Body of pancreas (tissue), 4 donors: Measurements from ENCODE around the gene ITGAV. TPM values are rescaled to one million over a fixed set of nuclear protein-coding genes. Genes with fewer than 3 reads are reported as not detected.

Experiments used
- ATAC-seq: fragments of 150-250 bp; one replicate; pipeline ENCODE4 v1.9.1; 2016
- DNase-seq, 4 donors: peaks; one replicate each; pipeline ENCODE4 v3.0.0-alpha.2; 2019
- H3K27ac ChIP-seq, 4 donors: fragments of 200-600 bp; sonication (generic); 1 replicate in 3 of 4; 2 replicates in 1 of 4; pipeline versions ENCODE4 v1.5.1 to v1.6.1; 2016 to 2019; ENCODE audit warnings: mild to moderate bottlenecking in 1 of 4, mixed read lengths in 1 of 4, moderate library complexity in 1 of 4
- H3K27me3 ChIP-seq, 2 donors: fragments of 200-600 bp; sonication (generic); one replicate each; pipeline ENCODE4 v1.6.0; 2016; ENCODE audit warnings: mild to moderate bottlenecking in 1 of 2
- H3K36me3 ChIP-seq, 2 donors: fragments of 200-600 bp; sonication (generic); replicated peaks in 1 of 2; 2 replicates each; pipeline ENCODE4 v1.5.1; 2016; ENCODE audit warnings: low read depth in 2 of 2; ENCODE audit not compliant: insufficient read depth in 1 of 2
- H3K4me1 ChIP-seq: fragments of 200-600 bp; sonication (generic); one replicate; pipeline ENCODE4 v1.6.0; 2016
- H3K4me3 ChIP-seq, 2 donors: fragments of 200-600 bp; sonication (generic); 1 replicate in 1 of 2; 2 replicates in 1 of 2; pipeline ENCODE4 v1.5.1; 2016 to 2019
- H3K9me3 ChIP-seq, 3 donors: fragments of 200-600 bp; sonication (generic); 1 replicate in 2 of 3; 2 replicates in 1 of 3; pipeline ENCODE4 v1.5.1; 2016
- CTCF ChIP-seq, 7 experiments: fragments of 450-650 bp in 4 of 7; fragments of 200-600 bp in 3 of 7; sonication (generic) in 3 of 7; IDR thresholded peaks; one replicate each; pipeline ENCODE4 v1.5.1; 2016 to 2019; ENCODE audit warnings: antibody characterized with exemption in 7 of 7
- POLR2A ChIP-seq, 3 donors: fragments of 450-650 bp; IDR thresholded peaks; one replicate each; pipeline ENCODE4 v1.6.1; 2016; ENCODE audit warnings: antibody characterized with exemption in 3 of 3, mild to moderate bottlenecking in 2 of 3
- WGBS, 2 donors: methylation state at CpG; one replicate each; pipeline ENCODE4 v1.1.5; 2017; 5-methylcytosine and 5-hydroxymethylcytosine counted together
- intact Hi-C: fragments of 100-400 bp; cut with DNase I; formaldehyde crosslinking; loops from one replicate; pipeline ENCODE4 v1.15.1; 2023
- total RNA-seq, 2 donors: library from RNA; depleted of rRNA; stranded (reverse); fragments of >200 nt; gene quantifications; one replicate each; pipeline ENCODE4 v1.1.0, GENCODE V29; 2016

The ITGAV gene
- total RNA-seq, 2 donors from 2014 or later = 48.0 to 72.8 TPM

GRCh38 chr2:186659383-186659782, 69.5 kb downstream of the ITGAV start:
- H3K4me1 ChIP-seq = no peaks in the 10 kb centered on the region
- TF ChIP-seq POLR2A (IDR thresholded peaks at IDR 0.05) = no peak
- no peak for TF ChIP-seq CTCF (IDR thresholded peaks at IDR 0.05)
- no peak overlapping the region for H3K27ac ChIP-seq
- H3K9me3 ChIP-seq = no peaks in the 10 kb centered on the region
- no peak for ATAC-seq
- intact Hi-C loops = no loop called here
- no peaks in the 10 kb centered on the region for H3K27me3 ChIP-seq
- H3K36me3 ChIP-seq = peaks cover 0 to 19% of the 10 kb centered on the region in 2 donors
- no peak for DNase-seq
- no peak overlapping the region for H3K4me3 ChIP-seq

DNA sequence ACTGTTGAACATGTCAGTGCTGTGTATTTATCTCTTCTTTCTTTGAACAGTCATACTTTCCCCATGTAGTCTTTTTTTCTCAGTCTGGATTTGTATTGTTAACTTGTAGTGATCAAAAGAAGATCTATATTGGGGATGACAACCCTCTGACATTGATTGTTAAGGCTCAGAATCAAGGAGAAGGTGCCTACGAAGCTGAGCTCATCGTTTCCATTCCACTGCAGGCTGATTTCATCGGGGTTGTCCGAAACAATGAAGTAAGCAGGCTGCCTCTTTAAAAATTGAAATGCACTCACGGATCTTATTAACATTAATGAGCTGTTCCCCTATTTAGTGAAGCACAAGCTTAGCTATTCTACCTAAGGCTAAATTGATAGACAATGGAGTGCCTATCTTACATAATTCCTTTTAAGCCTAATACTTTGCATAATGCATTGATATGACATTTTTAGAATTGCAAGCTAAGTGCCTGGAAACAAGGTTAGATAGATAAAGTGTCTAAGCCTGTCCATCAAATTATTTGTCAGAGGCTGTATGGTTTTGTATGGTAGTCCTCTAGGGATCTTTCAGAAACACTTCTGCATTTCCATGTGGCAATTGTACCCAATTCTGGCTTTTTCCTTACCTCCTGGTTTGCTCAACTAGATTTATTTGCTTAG, 74.7 kb downstream of the ITGAV start:
- intact Hi-C loops = no loop called here
- 96 to 98% methylated on average over 5 of the region's 5 CpGs for WGBS, 2 donors
- DNase-seq = no peak
- TF ChIP-seq POLR2A (IDR thresholded peaks at IDR 0.05) = no peak
- TF ChIP-seq CTCF (IDR thresholded peaks at IDR 0.05) = no peak
- no peaks in the 10 kb centered on the region for H3K27me3 ChIP-seq
- H3K36me3 ChIP-seq = peaks cover 0 to 33% of the 10 kb centered on the region in 2 donors
- H3K9me3 ChIP-seq = no peaks in the 10 kb centered on the region
- H3K4me1 ChIP-seq = no peaks in the 10 kb centered on the region
- no peak overlapping the region for H3K4me3 ChIP-seq
- no peak overlapping the region for H3K27ac ChIP-seq
- no peak for ATAC-seq

DNA sequence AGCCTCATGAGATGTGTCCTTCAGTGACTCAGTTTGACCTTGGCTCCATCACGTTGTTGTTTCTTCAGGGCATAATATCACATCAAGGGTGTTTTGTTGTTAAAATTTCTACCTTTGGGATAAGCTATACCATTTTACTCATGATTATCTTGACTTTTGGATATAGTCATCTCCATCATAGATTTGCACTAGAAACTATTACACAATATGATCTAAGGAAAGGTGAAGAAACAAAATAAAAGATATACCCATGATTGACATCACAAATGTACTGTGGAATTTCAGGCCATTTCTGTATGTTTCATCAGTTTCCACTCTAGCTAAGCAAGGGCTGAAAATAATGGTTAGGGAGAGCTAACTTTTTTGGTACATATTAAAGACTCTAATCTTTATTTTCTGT, 79.3 kb downstream of the ITGAV start:
- DNase-seq = no peak
- no peaks in the 10 kb centered on the region for H3K9me3 ChIP-seq

GRCh38 chr2:186670831-186671230, 81.0 kb downstream of the ITGAV start:
- no peaks in the 10 kb centered on the region for H3K9me3 ChIP-seq
- TF ChIP-seq POLR2A (IDR thresholded peaks at IDR 0.05) (no peak), CTCF (IDR thresholded peaks at IDR 0.05) (no peak)
- ATAC-seq (no peak), DNase-seq (no peak)
- H3K27me3 ChIP-seq = no peaks in the 10 kb centered on the region
- H3K4me3 ChIP-seq = no peak overlapping the region
- intact Hi-C loops = no loop called here
- WGBS, 2 donors = 85 to 100% methylated on average over 2 of the region's 2 CpGs
- H3K36me3 ChIP-seq = peaks cover 17 to 45% of the 10 kb centered on the region in 2 donors
- no peak overlapping the region for H3K27ac ChIP-seq
- H3K4me1 ChIP-seq = no peaks in the 10 kb centered on the region

More for the DNA sequence above, 79.3 kb downstream of the ITGAV start:
- WGBS, 2 donors = 51 to 59% methylated on average over 1 of the region's 1 CpG
- no peak overlapping the region for H3K27ac ChIP-seq
- ATAC-seq = no peak
- no peaks in the 10 kb centered on the region for H3K4me1 ChIP-seq
- no peaks in the 10 kb centered on the region for H3K27me3 ChIP-seq
- H3K36me3 ChIP-seq = peaks cover 17 to 51% of the 10 kb centered on the region in 2 donors
- TF ChIP-seq CTCF (IDR thresholded peaks at IDR 0.05) = no peak
- intact Hi-C loops = no loop called here
- no peak overlapping the region for H3K4me3 ChIP-seq

- 41 to 52% methylated on average over 1 of the region's 1 CpG for WGBS, 2 donors
- Histone ChIP-seq H3K36me3 (peaks cover 11 to 43% of the 10 kb centered on the region in 2 donors), H3K4me3 (no peak overlapping the region), H3K9me3 (no peaks in the 10 kb centered on the region), H3K27me3 (no peaks in the 10 kb centered on the region), H3K4me1 (no peaks in the 10 kb centered on the region), H3K27ac (no peak overlapping the region)
- DNase-seq = no peak
- TF ChIP-seq POLR2A (IDR thresholded peaks at IDR 0.05) (no peak), CTCF (IDR thresholded peaks at IDR 0.05) (no peak)
- intact Hi-C loops = no loop called here
- no peak for ATAC-seq
Measured at GRCh38 chr2:186675380-186675779, 85.5 kb downstream of the ITGAV start.
